ENCODE results near the gene NDUFAF3.

The NDUFAF3 gene

GRCh38 chr3:49029563-49029884 is 7.6 kb downstream of the NDUFAF3 start:
- no peak for DNase-seq (ENCODE audit: insufficient read length, low spot score)
- no peak for TF ChIP-seq POLR2A (IDR thresholded peaks at IDR 0.05; ENCODE audit: low read depth, low read length)
- FAIRE-seq: no peak

DNA sequence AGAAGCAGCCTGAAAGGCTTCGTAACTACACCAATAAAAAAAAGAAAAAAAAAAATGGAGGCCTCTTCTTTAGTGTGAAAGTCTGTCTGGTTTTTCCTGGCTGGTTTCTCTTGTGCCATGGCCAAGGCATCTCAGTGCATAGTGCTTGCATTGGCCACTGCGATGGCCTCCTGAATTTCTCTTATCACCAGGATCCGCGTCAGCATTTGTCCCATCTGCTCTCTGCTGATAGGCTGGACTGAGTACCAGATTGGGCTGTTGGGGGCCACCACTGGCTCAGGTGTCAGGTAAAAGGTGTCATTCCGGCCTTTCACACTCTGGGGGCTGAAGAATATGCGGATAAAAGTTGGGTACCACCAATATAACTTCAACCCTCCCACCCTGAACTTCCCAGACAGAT is 8.4 kb downstream of the NDUFAF3 start:
- TF ChIP-seq POLR2A (IDR thresholded peaks at IDR 0.05; ENCODE audit: low read depth, low read length): no peak
- FAIRE-seq: no peak
- no peak for DNase-seq (ENCODE audit: insufficient read length, low spot score)

GRCh38 chr3:49032646-49033304 is 10.9 kb downstream of the NDUFAF3 start:
- TF ChIP-seq POLR2A (IDR thresholded peaks at IDR 0.05; ENCODE audit: low read depth, low read length): no peak
- no peak for FAIRE-seq
- DNase-seq (ENCODE audit: insufficient read length, low spot score): no peak

GRCh38 chr3:49034650-49035049 is 12.7 kb downstream of the NDUFAF3 start:
- TF ChIP-seq POLR2A (IDR thresholded peaks at IDR 0.05; ENCODE audit: low read depth, low read length): no peak
- DNase-seq (ENCODE audit: insufficient read length, low spot score): no peak
- FAIRE-seq: no peak

DNA sequence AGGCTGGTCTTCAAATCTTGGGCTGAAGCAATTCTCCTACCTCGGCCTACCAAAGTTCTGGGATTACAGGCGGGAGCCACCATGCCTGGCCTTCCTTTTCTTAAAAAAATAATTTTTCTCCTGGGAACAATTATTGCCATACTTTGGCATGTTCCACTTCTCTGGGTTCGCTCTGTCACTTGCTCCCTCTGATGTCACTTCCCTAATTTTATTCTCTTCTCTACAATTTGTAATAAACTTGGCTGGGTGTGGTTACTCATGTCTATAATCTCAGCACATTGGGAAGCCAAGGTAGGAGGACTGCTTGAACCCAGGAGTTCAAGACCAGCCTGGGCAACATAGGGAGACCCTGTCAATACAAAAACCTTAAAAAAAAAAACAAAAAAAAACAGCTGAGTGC is 13.4 kb downstream of the NDUFAF3 start:
- no peak for TF ChIP-seq POLR2A (IDR thresholded peaks at IDR 0.05; ENCODE audit: low read depth, low read length)
- FAIRE-seq (no peak), DNase-seq (ENCODE audit: insufficient read length, low spot score) (no peak)

- no peak for FAIRE-seq
- no peak for TF ChIP-seq POLR2A (IDR thresholded peaks at IDR 0.05; ENCODE audit: low read depth, low read length)
- no peak for DNase-seq (ENCODE audit: insufficient read length, low spot score)
These were observed 31.6 kb downstream of the NDUFAF3 start for GRCh38 chr3:49053543-49053942.

- TF ChIP-seq POLR2A (IDR thresholded peaks at IDR 0.05; ENCODE audit: low read depth, low read length): no peak
- DNase-seq (ENCODE audit: insufficient read length, low spot score): no peak
- no peak for FAIRE-seq
These were observed 32.5 kb downstream of the NDUFAF3 start for GRCh38 chr3:49054344-49054862.

- FAIRE-seq (no peak), DNase-seq (ENCODE audit: insufficient read length, low spot score) (no peak)
- TF ChIP-seq POLR2A (IDR thresholded peaks at IDR 0.05; ENCODE audit: low read depth, low read length): no peak
These were observed 35.3 kb downstream of the NDUFAF3 start for GRCh38 chr3:49057268-49057667.

- no peak for DNase-seq (ENCODE audit: insufficient read length, low spot score)
- TF ChIP-seq POLR2A (IDR thresholded peaks at IDR 0.05; ENCODE audit: low read depth, low read length): no peak
- no peak for FAIRE-seq
These were observed 36.1 kb downstream of the NDUFAF3 start for GRCh38 chr3:49058011-49058410.

All from H54 (cell line).